Tibial nerve (tissue), 4 donors: Measurements from ENCODE around the gene RBCK1. TPM values are rescaled to one million over a fixed set of nuclear protein-coding genes. Genes with fewer than 3 reads are reported as not detected.

Experiments used
- DNase-seq, 2 donors: peaks; one replicate each; pipeline ENCODE4 v3.0.0-alpha.2; 2019; ENCODE audit warnings: low spot score in 2 of 2
- H3K27ac ChIP-seq, 4 donors: fragments of 200-600 bp; sonication (generic) in 3 of 4; one replicate each; pipeline ENCODE4 v1.5.1; 2017 to 2019; ENCODE audit warnings: mild to moderate bottlenecking in 1 of 4
- H3K27me3 ChIP-seq, 2 donors: fragments of 200-600 bp; sonication (generic) in 1 of 2; one replicate each; pipeline versions ENCODE4 v1.5.1 to v1.6.0; 2017 to 2019
- H3K36me3 ChIP-seq, 3 donors: fragments of 200-600 bp; sonication (generic); one replicate each; pipeline ENCODE4 v1.5.1; 2018 to 2019
- H3K4me1 ChIP-seq, 4 donors: fragments of 200-600 bp; sonication (generic) in 3 of 4; one replicate each; pipeline ENCODE4 v1.5.1; 2017 to 2019
- H3K4me3 ChIP-seq, 4 donors: fragments of 200-600 bp; sonication (generic) in 3 of 4; one replicate each; pipeline ENCODE4 v1.5.1; 2017 to 2019; ENCODE audit warnings: mild to moderate bottlenecking in 1 of 4, moderate library complexity in 1 of 4
- H3K9me3 ChIP-seq, 4 donors: fragments of 200-600 bp; sonication (generic) in 3 of 4; one replicate each; pipeline ENCODE4 v1.5.1; 2017 to 2019
- CTCF ChIP-seq, 5 experiments: fragments of 200-600 bp in 3 of 5; fragments of 450-650 bp in 2 of 5; sonication (generic) in 3 of 5; IDR thresholded peaks; one replicate each; pipeline ENCODE4 v1.5.1; 2016 to 2019; ENCODE audit warnings: antibody characterized with exemption in 5 of 5, mild to moderate bottlenecking in 3 of 5, moderate library complexity in 2 of 5
- EP300 ChIP-seq, 2 donors: sonication (generic); formaldehyde crosslinking; IDR thresholded peaks; one replicate each; pipeline ENCODE4 v1.6.1; 2017; ENCODE audit warnings: antibody characterized with exemption in 2 of 2, mild to moderate bottlenecking in 1 of 2
- POLR2A ChIP-seq, 2 donors: fragments of 450-650 bp; IDR thresholded peaks; one replicate each; pipeline ENCODE4 v1.6.1; 2017; ENCODE audit warnings: antibody characterized with exemption in 2 of 2, mild to moderate bottlenecking in 2 of 2, moderate library complexity in 2 of 2
- WGBS, 2 donors: methylation state at CpG; one replicate each; pipeline ENCODE4 v1.1.5; 2018; 5-methylcytosine and 5-hydroxymethylcytosine counted together
- total RNA-seq, 4 donors: library from RNA; depleted of rRNA; stranded (reverse); fragments of >200 nt; gene quantifications; one replicate each; pipeline ENCODE4 v1.1.0, GENCODE V29; 2016

The RBCK1 gene
- total RNA-seq, 4 donors from 2014 or later, result 93.5 to 149 (median 118) TPM

- no peaks in the 10 kb centered on the region for H3K9me3 ChIP-seq
- H3K27ac ChIP-seq, result peak overlapping the region; percentile 68 to 98 (median 84)
- H3K4me3 ChIP-seq, result peak overlapping the region; percentile 42 to 99 (median 82)
- peaks cover 0 to 32% (median 13%) of the 10 kb centered on the region in 4 donors for H3K4me1 ChIP-seq
- DNase-seq, result peak; percentile 30 to 46
- H3K36me3 ChIP-seq, result peaks cover 0 to 27% (median 0%) of the 10 kb centered on the region in 3 donors
- WGBS, 2 donors, result 8 to 11% methylated on average over 27 to 29 of the region's 45 CpGs
- no peaks in the 10 kb centered on the region for H3K27me3 ChIP-seq
- TF ChIP-seq EP300 (IDR thresholded peaks at IDR 0.05) (no peak), POLR2A (IDR thresholded peaks at IDR 0.05) (no peak), CTCF (IDR thresholded peaks at IDR 0.05) (peak in 2 of 5 experiments; percentile 13 to 20)
Measured at GRCh38 chr20:407133-407952, 756 bp upstream of the RBCK1 start.

GRCh38 chr20:408843-409696 is 971 bp downstream of the RBCK1 start:
- Histone ChIP-seq H3K4me1 (peaks cover 0 to 32% (median 13%) of the 10 kb centered on the region in 4 donors), H3K36me3 (peaks cover 0 to 29% (median 0%) of the 10 kb centered on the region in 3 donors), H3K27me3 (no peaks in the 10 kb centered on the region), H3K27ac (peak overlapping the region; percentile 79 to 98 (median 93)), H3K9me3 (no peaks in the 10 kb centered on the region), H3K4me3 (peak overlapping the region; percentile 72 to 99 (median 92))
- 13 to 19% methylated on average over 7 of the region's 7 CpGs for WGBS, 2 donors
- no peak for DNase-seq
- TF ChIP-seq EP300 (IDR thresholded peaks at IDR 0.05) (no peak), POLR2A (IDR thresholded peaks at IDR 0.05) (no peak)

- 85 to 89% methylated on average over 14 of the region's 14 CpGs for WGBS, 2 donors
- Histone ChIP-seq H3K27ac (peak overlapping the region in 3 of 4 donors; percentile 91 to 98 (median 95)), H3K9me3 (no peaks in the 10 kb centered on the region), H3K27me3 (no peaks in the 10 kb centered on the region), H3K4me3 (peak overlapping the region in 1 of 4 donors; percentile 99), H3K4me1 (peaks cover 0 to 32% (median 13%) of the 10 kb centered on the region in 4 donors), H3K36me3 (peaks cover 0 to 29% (median 0%) of the 10 kb centered on the region in 3 donors)
- no peak for DNase-seq
- TF ChIP-seq EP300 (IDR thresholded peaks at IDR 0.05) (no peak), CTCF (IDR thresholded peaks at IDR 0.05) (no peak), POLR2A (IDR thresholded peaks at IDR 0.05) (no peak)
Measured at GRCh38 chr20:409697-410559, 1.8 kb downstream of the RBCK1 start.

- Histone ChIP-seq H3K9me3 (no peaks in the 10 kb centered on the region), H3K4me3 (no peak overlapping the region), H3K27me3 (no peaks in the 10 kb centered on the region), H3K36me3 (peaks cover 0 to 38% (median 0%) of the 10 kb centered on the region in 3 donors), H3K27ac (no peak overlapping the region), H3K4me1 (peaks cover 0 to 27% (median 13%) of the 10 kb centered on the region in 4 donors)
- WGBS, 2 donors, result 97 to 98% methylated on average over 3 of the region's 3 CpGs
- no peak for DNase-seq
- TF ChIP-seq EP300 (IDR thresholded peaks at IDR 0.05) (no peak), POLR2A (IDR thresholded peaks at IDR 0.05) (no peak), CTCF (IDR thresholded peaks at IDR 0.05) (no peak)
Measured at GRCh38 chr20:412081-412480, 4.0 kb downstream of the RBCK1 start.

GRCh38 chr20:414161-414560 is 6.1 kb downstream of the RBCK1 start:
- Histone ChIP-seq H3K9me3 (no peaks in the 10 kb centered on the region), H3K27me3 (no peaks in the 10 kb centered on the region), H3K27ac (no peak overlapping the region), H3K36me3 (peaks cover 0 to 58% (median 0%) of the 10 kb centered on the region in 3 donors), H3K4me3 (no peak overlapping the region), H3K4me1 (peaks cover 0 to 17% (median 8%) of the 10 kb centered on the region in 4 donors)
- DNase-seq, result no peak
- TF ChIP-seq EP300 (IDR thresholded peaks at IDR 0.05), result no peak
- no peak for TF ChIP-seq POLR2A (IDR thresholded peaks at IDR 0.05)
- TF ChIP-seq CTCF (IDR thresholded peaks at IDR 0.05), result no peak
- 88% methylated on average over 2 of the region's 2 CpGs for WGBS, 2 donors
